HepG2 (cell line): ENCODE measurements around the gene TFAP2E. TPM values are rescaled to one million over a fixed set of nuclear protein-coding genes. Genes with fewer than 3 reads are reported as not detected.

Source experiments
- ARID2 ChIP-seq: sonication (generic); formaldehyde crosslinking; IDR thresholded peaks from 2 replicates; pipeline ENCODE4 v1.8.1; 2022; ENCODE audit warnings: mild to moderate bottlenecking, missing genetic modification reagents, borderline replicate concordance
- CHCHD3 ChIP-seq: sonication (generic); formaldehyde crosslinking; IDR thresholded peaks from 2 replicates; pipeline ENCODE4 v1.8.0; 2022; ENCODE audit warnings: mild to moderate bottlenecking, missing genetic modification reagents, moderate library complexity
- CREM ChIP-seq, 2 experiments: sonication (generic) in 1 of 2; formaldehyde crosslinking in 1 of 2; IDR thresholded peaks; 2 replicates each; pipeline versions ENCODE4 v1.4.0 to v1.6.1; 2016 to 2020; ENCODE audit warnings: antibody characterized with exemption in 1 of 2, mild to moderate bottlenecking in 1 of 2, missing genetic modification reagents in 1 of 2
- DPF2 ChIP-seq: sonication (generic); formaldehyde crosslinking; IDR thresholded peaks from 2 replicates; pipeline ENCODE4 v1.4.0; 2020; ENCODE audit warnings: mild to moderate bottlenecking, low read depth, missing genetic modification reagents, borderline replicate concordance
- HES4 ChIP-seq: sonication (generic); formaldehyde crosslinking; IDR thresholded peaks from 2 replicates; pipeline ENCODE4 v1.9.0; 2021; ENCODE audit warnings: mild to moderate bottlenecking, missing genetic modification reagents, borderline replicate concordance
- JUND ChIP-seq: sonication (generic); formaldehyde crosslinking; IDR thresholded peaks from 2 replicates; pipeline ENCODE4 v1.8.0; 2022; ENCODE audit warnings: mild to moderate bottlenecking, missing genetic modification reagents
- MAZ ChIP-seq, 2 experiments: sonication (generic) in 1 of 2; formaldehyde crosslinking in 1 of 2; IDR thresholded peaks; 2 replicates each; pipeline versions ENCODE4 v1.5.0 to v1.6.1; 2012 to 2020; ENCODE audit warnings: low read depth in 2 of 2, mild to moderate bottlenecking in 2 of 2, borderline replicate concordance in 1 of 2, improper control_type of control experiment in 1 of 2, low read length in 1 of 2, missing genetic modification reagents in 1 of 2, moderate library complexity in 1 of 2
- MBNL3 ChIP-seq: fragments of 250-450 bp; sonication (Bioruptor Pico); conservative IDR thresholded peaks from 2 replicates; pipeline ENCODE4 v1.8.0; 2022; ENCODE audit warnings: mild to moderate bottlenecking, inconsistent platforms
- MZF1 ChIP-seq: sonication (generic); formaldehyde crosslinking; IDR thresholded peaks from 2 replicates; pipeline ENCODE4 v1.8.1; 2023; ENCODE audit warnings: mild to moderate bottlenecking, missing genetic modification reagents, borderline replicate concordance
- NFIB ChIP-seq: sonication (generic); formaldehyde crosslinking; IDR thresholded peaks from 2 replicates; pipeline ENCODE4 v1.9.0; 2021; ENCODE audit warnings: missing genetic modification reagents, mild to moderate bottlenecking, borderline replicate concordance
- ONECUT2 ChIP-seq: sonication (generic); formaldehyde crosslinking; IDR thresholded peaks from 2 replicates; pipeline ENCODE4 v1.4.0; 2020; ENCODE audit warnings: missing genetic modification reagents
- RFX3 ChIP-seq: IDR thresholded peaks from 2 replicates; pipeline ENCODE4 v1.6.1; 2016; ENCODE audit warnings: missing biosample characterization, missing genetic modification reagents
- U2AF1 ChIP-seq: fragments of 200-400 bp; formaldehyde crosslinking; optimal IDR thresholded peaks from 2 replicates; pipeline ENCODE3; 2017; ENCODE audit warnings: mild to moderate bottlenecking, low read depth, low read length
- ZNF20 ChIP-seq: sonication (generic); formaldehyde crosslinking; IDR thresholded peaks from 2 replicates; pipeline ENCODE4 v1.4.0; 2020; ENCODE audit warnings: mild to moderate bottlenecking, moderate library complexity, missing genetic modification reagents
- ZNF772 ChIP-seq: sonication (generic); formaldehyde crosslinking; IDR thresholded peaks from 2 replicates; pipeline ENCODE4 v1.5.0; 2020; ENCODE audit warnings: mild to moderate bottlenecking, missing genetic modification reagents
- ZSCAN9 ChIP-seq: IDR thresholded peaks from 2 replicates; pipeline ENCODE4 v1.6.1; 2016; ENCODE audit warnings: borderline replicate concordance
- polyA plus RNA-seq, 8 experiments: library from polyadenylated mRNA; depleted of rRNA in 3 of 8; stranded (reverse) in 7 of 8; unstranded in 1 of 8; fragments of >200 nt; fragmentation: Illumina TruSeq in 4 of 8; extraction: Trizol in 4 of 8; gene quantifications; 2 replicates each; pipeline versions ENCODE4 v1.2.1 to v1.2.3, GENCODE V29; 2011 to 2016; ENCODE audit warnings: low read depth in 4 of 8, missing spikeins in 1 of 8, mixed read lengths in 1 of 8; ENCODE audit not compliant: insufficient read depth in 1 of 8
- total RNA-seq, 5 experiments: library from RNA; depleted of rRNA; stranded (reverse); fragments of >200 nt; fragmentation: Illumina TruSeq; extraction: Trizol; gene quantifications; 2 replicates each; pipeline ENCODE4 v1.2.3, GENCODE V29; 2016; ENCODE audit warnings: low read depth in 1 of 5
- TF ChIP-seq, protein P1 (sequence below): sonication (generic); formaldehyde crosslinking; IDR thresholded peaks from 2 replicates; pipeline ENCODE4 v1.5.0; 2020; ENCODE audit warnings: mild to moderate bottlenecking, missing genetic modification reagents
- TF ChIP-seq, protein P2 (sequence below): sonication (generic); formaldehyde crosslinking; IDR thresholded peaks from 2 replicates; pipeline ENCODE4 v1.8.1; 2023; ENCODE audit warnings: mild to moderate bottlenecking, missing genetic modification reagents
- TF ChIP-seq, protein P3 (sequence below): sonication (generic); formaldehyde crosslinking; IDR thresholded peaks from 2 replicates; pipeline ENCODE4 v1.5.0; 2020; ENCODE audit warnings: missing genetic modification reagents

The TFAP2E gene
- total and polyA plus RNA-seq, 2 of the 13 experiments (the other 11 are each of a cell fraction or from before 2014, with no cell fraction given), result 0.31 to 0.41 TPM

GRCh38 chr1:35557118-35557610 is 15.9 kb upstream of the TFAP2E start, which contains the start of gene KIAA0319L (continued):
- TF ChIP-seq ZNF772 (CRISPR knock-in tag) (no peak), CREM (IDR thresholded peaks at IDR 0.05) (no peak), CREM (CRISPR knock-in tag; IDR thresholded peaks at IDR 0.05) (no peak), MZF1 (no peak), ONECUT2 (CRISPR knock-in tag) (peak; percentile 12; the same call in 1 of the 2 replicates), ZSCAN9 (CRISPR knock-in tag) (no peak; the same call in 1 of the 2 replicates), JUND (CRISPR knock-in tag) (no peak), NFIB (CRISPR knock-in tag) (no peak), MBNL3 (CRISPR knock-in tag) (no peak), ZNF20 (CRISPR knock-in tag) (no peak), MAZ (IDR thresholded peaks at IDR 0.05; ENCODE audit: borderline replicate concordance, low read depth, low read length) (no peak; the same call in 1 of the 2 replicates), MAZ (CRISPR knock-in tag; IDR thresholded peaks at IDR 0.05; ENCODE audit: low read depth) (no peak), HES4 (CRISPR knock-in tag) (peak; percentile 90; the same call in 1 of the 2 replicates), ARID2 (CRISPR knock-in tag) (no peak), DPF2 (CRISPR knock-in tag) (no peak), CHCHD3 (CRISPR knock-in tag) (no peak), U2AF1 (no peak), RFX3 (CRISPR knock-in tag) (no peak)
- TF ChIP-seq, protein P1, sequence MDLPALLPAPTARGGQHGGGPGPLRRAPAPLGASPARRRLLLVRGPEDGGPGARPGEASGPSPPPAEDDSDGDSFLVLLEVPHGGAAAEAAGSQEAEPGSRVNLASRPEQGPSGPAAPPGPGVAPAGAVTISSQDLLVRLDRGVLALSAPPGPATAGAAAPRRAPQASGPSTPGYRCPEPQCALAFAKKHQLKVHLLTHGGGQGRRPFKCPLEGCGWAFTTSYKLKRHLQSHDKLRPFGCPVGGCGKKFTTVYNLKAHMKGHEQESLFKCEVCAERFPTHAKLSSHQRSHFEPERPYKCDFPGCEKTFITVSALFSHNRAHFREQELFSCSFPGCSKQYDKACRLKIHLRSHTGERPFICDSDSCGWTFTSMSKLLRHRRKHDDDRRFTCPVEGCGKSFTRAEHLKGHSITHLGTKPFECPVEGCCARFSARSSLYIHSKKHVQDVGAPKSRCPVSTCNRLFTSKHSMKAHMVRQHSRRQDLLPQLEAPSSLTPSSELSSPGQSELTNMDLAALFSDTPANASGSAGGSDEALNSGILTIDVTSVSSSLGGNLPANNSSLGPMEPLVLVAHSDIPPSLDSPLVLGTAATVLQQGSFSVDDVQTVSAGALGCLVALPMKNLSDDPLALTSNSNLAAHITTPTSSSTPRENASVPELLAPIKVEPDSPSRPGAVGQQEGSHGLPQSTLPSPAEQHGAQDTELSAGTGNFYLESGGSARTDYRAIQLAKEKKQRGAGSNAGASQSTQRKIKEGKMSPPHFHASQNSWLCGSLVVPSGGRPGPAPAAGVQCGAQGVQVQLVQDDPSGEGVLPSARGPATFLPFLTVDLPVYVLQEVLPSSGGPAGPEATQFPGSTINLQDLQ (CRISPR knock-in tag), result peak; percentile 84
- TF ChIP-seq, protein P2, sequence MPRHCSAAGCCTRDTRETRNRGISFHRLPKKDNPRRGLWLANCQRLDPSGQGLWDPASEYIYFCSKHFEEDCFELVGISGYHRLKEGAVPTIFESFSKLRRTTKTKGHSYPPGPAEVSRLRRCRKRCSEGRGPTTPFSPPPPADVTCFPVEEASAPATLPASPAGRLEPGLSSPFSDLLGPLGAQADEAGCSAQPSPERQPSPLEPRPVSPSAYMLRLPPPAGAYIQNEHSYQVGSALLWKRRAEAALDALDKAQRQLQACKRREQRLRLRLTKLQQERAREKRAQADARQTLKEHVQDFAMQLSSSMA, result no peak
- TF ChIP-seq, protein P3, sequence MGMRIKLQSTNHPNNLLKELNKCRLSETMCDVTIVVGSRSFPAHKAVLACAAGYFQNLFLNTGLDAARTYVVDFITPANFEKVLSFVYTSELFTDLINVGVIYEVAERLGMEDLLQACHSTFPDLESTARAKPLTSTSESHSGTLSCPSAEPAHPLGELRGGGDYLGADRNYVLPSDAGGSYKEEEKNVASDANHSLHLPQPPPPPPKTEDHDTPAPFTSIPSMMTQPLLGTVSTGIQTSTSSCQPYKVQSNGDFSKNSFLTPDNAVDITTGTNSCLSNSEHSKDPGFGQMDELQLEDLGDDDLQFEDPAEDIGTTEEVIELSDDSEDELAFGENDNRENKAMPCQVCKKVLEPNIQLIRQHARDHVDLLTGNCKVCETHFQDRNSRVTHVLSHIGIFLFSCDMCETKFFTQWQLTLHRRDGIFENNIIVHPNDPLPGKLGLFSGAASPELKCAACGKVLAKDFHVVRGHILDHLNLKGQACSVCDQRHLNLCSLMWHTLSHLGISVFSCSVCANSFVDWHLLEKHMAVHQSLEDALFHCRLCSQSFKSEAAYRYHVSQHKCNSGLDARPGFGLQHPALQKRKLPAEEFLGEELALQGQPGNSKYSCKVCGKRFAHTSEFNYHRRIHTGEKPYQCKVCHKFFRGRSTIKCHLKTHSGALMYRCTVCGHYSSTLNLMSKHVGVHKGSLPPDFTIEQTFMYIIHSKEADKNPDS (CRISPR knock-in tag), result 0 out of 2 replicates have a peak, but pooled peaks have one; percentile 46
